ENCODE measurements around the gene TMEM109.

TMEM109 gene

DNA sequence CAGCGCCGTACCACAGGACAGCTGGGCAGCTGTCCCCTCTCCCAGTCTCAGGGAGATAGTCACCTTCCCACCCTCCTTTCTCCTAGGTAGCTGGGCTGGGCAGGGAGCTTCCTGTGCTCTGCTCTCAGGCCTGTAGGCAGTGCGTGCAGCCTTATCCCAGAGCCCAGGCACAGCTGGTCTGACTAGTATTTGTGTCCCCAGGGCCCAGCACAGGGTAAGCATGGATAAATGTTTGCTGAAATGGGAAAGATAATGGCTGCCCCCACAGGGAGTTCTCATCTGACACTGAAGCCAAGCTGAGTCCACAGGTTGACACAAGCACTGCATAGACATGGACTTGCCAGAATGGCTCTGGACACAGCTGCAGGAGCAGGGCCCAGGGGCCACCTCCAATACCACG, 28.3 kb downstream of the TMEM109 start:
- no peak for DNase-seq (ENCODE audit: low spot score)

DNA sequence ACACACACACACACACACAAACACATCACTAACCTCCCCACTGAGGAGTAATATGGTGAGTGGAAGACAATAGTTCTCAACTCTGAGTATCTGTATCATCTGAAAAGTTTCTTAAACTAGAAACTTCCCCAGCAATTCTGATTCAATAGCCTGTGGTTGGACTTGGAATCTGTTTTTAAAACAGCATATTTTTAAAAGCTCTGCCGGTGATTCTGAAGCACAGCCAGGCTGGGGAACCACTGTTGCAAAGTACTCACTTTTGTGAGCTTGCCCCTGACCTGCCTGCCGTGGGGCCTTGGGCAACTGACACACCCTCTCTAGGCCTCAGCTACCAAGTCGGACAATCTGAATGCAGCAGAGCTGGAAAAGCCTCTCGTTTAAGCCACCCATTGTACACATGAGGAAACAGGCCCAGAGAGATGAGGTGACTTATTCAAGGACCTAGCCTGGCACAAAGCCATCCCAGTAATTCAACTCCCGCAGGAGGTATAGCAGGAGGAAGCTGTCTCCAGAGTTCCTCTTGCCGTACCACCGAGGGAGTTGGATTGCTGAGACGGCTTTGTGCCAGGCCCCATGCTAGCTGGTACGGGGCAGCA, 29.1 kb downstream of the TMEM109 start:
- no peak for DNase-seq (ENCODE audit: low spot score)

DNA sequence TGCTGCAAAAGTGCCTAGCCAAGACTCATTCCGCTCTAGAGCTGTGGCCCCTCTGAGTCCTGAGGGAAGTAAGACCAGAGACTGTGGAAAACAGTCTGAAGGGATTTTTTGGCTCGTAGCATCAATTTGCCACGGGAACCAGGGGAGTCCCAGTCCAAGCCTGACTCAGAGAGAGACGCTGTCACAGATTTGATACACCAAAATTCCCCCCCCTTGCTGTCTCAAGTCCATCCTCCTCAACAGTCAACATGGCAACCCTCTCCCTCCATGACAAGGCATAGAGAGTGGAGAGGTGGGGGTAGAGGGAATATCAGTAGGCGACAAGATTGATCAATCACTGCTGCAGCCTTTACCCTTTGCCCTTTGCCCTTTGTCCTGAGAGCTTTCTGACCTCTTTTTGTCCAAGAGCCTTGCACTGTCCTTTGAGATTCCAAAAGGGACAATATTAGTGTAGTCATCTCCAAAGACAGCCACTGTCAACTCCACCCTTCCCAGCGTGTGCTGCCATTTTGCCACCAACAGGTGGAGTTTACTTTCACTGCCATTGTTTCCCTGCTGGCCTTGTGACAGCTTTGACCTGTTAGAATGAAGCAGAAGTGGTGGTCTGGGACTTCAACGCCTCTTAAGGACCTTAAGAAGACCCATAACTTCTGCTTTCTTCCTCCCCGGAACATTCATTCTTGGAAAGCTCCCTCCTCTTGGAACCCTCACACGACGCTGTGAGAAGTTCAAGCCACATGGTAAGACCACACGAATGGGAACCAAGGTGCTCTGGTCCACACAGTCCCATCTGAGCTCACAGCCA, 30.7 kb downstream of the TMEM109 start:
- DNase-seq (ENCODE audit: low spot score): no peak

DNA sequence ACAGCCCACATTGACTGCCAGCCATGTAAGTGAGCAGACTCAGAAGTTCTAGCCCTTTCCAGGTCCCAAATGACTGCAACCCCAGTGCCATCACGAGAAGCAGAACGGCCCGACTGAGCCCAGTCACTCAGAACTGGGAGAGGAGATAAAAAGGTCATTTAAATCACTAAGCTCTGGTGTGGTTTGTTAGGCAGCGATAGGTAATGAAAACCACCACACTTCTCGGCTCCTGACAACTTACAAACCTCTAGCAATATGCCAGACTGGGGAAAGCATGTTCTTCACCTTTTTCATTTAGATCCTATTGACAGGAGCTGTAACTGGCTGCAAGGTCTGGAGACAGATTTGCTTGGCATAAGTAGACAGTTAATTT, 31.3 kb downstream of the TMEM109 start:
- DNase-seq (ENCODE audit: low spot score): no peak

DNA sequence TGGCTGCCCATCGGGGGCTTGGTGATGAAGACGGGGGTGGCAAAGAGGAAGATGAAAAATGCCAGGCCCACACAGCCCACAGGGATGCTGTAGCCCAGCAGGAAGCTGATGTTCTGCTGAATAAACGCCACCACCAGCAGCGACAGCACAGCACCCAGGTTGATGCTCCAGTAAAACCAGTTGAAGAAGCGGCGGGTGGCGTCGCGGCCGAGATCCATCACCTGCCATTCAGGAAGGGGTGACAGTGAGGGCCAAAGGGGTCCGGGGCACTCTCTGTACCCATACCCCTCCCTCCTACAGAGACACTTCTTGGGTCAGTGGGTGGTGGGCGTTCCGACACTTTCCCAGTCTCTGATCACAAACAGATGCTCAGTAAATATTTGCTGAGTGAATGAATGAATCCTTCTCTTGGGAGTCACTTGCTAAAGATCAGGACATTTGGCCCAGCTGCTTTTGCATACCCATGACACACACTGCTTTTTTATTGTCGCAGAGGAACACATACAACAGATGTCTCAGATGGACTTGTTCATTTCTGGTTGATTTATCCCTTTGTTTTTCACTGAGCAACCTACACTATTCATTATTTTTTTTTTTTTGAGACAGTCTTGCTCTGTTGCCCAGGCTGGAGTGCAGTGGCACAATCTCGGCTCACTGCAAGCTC, 32.8 kb downstream of the TMEM109 start:
- DNase-seq (ENCODE audit: low spot score): no peak

DNA sequence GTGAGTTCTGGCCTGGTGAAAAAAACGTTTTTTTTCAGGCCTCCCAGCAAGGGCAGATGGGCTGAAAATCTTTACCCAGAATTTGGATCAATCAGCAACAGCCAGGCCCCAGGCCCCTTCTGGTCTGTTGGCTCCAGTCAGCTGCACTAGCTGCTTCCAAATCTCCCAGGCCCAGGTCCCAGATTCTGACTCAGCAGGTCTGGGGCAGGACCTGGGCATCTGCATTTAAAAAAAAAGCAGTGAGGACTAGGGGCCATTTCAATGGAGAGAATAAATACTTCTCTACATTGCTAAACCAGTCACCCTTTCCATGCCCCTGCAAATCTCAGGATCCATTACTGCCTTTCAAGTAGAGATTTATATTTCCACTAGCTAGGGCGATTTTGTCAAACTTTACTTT, 33.7 kb downstream of the TMEM109 start:
- DNase-seq (ENCODE audit: low spot score): no peak

DNA sequence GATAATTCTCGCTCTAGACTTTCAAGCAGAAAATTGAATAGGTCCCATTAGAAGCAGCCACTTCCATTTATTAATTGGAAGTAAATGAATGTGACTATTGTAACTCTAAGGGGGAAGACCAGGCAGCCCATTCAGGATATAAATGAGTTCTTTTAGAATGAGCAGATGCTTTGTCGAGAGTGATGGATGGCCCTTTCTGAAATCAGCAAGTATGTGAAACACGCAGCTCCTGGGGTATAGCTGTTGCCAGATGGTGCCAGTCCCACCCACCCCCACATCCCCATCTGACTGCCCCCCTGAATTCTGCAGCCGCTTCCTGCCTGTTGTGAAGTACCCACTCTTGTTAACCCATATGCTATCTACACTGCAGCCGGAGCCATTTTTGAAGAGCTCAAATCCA, 34.3 kb downstream of the TMEM109 start:
- DNase-seq (ENCODE audit: low spot score): no peak

DNA sequence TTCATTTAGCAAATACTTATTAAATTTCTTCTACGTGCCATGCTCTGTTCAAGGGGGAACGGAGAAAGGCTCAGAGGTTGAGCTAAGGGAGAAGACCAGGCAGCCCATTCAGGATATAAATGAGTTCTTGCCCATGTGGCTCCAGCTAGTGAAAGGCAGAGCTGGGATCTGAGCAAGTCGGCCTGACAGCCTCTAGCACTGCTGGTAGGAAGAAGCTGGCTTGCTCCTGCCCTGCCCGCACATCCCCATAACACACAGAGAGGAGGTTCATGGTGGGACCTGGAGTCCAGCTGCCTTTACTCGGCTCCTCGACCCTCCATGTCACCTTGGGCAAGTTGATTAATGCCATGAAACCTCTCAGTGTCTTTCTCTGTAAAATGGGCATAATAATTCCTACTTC, 36.1 kb downstream of the TMEM109 start:
- DNase-seq (ENCODE audit: low spot score): no peak

DNA sequence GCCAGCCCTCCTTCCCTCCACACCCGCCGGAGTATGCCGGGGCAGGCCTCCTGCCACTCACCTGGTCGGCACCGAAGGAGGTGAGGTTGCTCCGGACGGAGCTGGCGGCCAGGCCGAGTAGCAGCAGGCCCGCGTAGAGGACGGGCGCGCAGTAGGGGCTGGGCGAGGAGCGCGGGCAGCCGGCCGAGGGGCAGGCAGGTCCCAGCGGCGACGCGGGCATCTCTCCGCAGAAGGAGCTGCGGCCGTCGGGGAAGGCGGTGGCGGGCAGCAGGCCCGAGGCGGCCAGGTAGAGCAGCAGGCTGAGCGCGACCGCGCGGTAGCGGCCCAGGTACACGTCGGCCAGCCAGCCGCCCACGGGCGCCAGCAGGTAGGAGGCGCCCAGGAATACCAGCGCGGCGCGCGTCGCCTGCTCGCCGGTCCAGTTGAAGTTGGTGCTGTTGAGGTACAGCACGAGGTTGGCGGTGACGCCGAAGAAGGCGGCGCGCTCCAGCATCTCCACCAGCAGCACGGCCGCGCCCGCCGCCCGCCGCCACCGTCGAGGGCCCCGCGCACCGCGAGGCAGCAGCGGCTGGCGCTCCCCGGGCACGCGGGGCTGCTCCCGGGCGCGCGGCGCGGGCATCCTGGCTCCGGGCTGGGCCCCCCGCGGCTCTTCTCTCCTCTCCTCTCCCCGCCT, 37.1 kb downstream of the TMEM109 start:
- DNase-seq (ENCODE audit: low spot score): peak; percentile 45

DNA sequence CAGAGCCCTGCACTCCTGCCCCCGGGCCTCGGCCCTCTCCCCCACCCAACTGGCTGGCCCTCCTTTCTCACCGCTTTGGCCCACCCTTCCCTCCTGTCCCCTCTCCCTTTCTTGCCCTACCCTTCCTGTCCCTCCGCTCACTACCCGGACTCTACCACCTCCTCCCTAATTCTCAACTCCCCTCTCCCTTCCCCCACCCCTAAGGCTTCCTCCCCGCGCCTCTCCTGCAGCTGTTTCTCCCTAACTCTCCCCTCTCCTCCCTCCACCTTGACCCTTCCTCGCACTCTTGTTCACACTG, 37.6 kb downstream of the TMEM109 start:
- peak; percentile 36 for DNase-seq (ENCODE audit: low spot score)

DNA sequence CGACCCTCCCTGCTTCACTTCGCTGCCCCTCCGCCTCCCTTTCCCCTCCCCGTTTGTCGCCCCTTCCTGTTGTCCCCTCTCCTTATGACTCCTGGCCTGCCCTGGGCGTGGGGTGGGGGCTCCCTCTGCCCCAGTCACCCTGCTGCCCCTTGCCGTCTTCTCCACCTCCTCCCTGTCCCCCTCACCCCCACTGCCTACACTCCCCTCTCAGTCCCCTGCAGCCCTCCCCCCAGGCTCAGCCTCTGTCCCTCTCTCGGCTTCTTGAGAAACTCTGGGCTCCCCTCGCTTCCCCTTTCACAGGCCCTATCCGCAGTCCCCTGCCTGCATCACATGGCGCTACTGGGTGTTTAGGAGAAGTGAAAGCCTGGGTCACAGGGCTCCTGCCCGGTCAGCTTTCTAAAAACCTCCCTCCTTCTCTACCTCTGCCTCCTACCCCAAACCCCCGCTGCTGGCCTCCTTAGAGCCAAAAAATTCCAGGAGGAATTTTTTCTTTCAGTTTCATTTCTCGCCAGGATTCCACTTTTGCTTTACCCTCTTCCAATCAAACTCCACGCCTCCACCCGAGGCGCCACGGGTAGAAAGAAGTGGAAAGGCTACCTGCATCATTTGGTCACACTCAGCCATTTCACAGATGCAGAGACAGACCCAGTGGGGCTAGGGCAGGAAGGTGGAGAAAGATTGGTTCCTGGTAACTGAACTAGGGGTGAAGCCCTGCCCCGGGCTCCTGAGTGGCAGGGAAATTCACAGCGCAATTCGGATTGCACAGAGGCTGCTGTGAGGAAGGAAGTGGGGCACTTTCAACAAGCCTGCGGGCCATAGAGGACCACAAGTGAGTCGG, 38.2 kb downstream of the TMEM109 start, which contains the start of gene SLC15A3:
SLC15A3 (minus strand) TSS at position 273 of the 838 bp plus-strand sequence. CDS start 625 bp downstream, outside the sequence.
- peak; percentile 61 for DNase-seq (ENCODE audit: low spot score)

DNA sequence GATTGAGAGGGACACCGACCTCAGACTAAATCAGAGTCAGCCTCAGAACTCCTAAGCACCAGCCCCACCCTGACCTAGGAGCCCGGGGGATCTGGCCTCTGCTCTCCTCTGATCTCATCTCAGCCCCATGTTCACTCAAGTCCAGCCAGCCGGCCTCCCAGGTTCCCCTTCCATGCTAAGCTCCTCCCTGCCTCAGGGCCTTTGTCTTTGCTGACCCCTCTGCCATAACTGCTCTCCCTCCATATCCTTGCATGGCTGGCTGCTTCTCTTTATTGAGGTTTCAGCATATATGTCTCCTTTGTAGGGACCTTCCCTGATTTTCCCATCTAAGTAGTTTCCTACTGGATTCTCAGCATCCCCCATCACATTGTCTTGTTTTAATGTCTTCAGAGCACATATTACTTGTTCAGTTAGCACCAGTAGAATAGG, 38.8 kb downstream of the TMEM109 start:
- DNase-seq (ENCODE audit: low spot score): no peak

DNA sequence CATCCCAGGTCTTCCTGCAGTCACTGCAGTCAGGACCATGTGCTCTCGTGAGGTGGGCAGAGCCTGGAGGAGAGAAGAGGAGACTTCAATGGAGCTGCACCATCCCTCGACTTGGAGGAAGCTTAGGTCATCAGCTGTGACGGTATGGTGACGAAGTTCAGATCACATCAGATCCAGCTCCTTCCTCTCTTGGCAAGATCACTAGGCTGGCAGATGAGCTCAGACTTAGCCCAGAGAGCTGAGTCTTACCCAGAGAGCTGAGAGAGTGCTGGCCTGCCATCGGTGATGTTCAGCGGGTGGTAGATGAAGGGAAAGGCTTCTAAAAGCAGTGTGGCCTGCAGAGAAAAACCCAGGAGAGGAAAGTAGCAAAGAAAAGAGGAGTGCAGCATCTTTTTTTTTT, 39.8 kb downstream of the TMEM109 start:
- peak; percentile 87 for DNase-seq (ENCODE audit: low spot score)

DNA sequence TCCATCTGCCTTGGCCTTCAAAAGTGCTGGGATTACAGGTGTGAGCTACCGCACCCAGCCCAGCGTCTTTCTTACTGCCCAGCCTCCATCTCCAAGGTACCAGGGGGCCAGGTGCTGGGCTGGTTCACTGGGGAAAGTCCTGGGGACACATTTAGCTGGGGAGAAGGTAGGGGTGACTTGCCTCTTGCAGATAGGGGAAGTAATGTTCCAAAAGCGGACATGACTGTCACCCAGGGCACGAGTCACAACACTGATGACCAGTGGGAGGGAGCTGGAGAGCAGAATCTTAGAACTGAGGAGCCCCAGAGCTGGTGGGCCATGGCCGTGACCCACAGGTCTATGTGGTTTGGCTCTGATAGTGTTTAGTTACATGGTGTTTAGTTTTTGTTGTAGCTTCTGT, 40.5 kb downstream of the TMEM109 start:
- no peak for DNase-seq (ENCODE audit: low spot score)

DNA sequence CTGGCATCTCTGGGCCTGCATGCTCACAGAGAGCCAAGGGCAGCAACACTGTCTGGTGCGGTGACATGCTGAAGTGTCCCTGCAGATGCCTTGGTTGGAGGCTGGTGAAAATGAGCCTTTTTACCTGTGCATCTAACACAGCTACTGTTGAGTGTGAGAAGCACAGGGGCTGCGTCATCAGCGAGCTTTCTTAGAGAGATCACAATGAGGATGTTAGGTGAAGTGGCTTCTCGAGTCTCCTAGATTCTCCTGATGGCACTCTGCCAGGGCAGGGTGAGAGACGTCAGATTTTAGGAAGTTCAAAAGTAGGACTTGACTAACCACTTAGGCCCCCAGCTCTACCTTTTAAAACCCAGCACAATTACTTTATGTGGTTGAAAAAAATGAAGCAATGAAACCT, 41.6 kb downstream of the TMEM109 start:
- no peak for DNase-seq (ENCODE audit: low spot score)

DNA sequence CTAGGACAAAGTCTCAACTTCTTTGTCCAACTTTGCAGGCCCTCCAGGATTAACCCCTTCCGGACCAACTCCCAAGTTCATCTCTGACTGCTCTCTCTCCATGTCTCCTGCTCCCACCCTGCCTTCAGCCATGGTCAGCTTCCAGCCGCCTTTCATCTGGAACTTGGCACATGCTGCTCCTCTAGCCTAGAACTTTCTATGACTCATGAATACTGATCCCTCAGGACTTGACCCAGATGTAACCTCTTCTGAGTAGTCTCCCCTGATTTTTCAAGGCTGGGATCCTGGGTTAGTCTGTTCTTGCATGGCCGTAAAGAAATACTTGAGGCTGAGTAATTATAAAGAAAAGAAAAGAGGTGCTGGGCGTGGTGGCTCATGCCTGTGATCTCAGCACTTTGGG, 43.2 kb downstream of the TMEM109 start:
- no peak for DNase-seq (ENCODE audit: low spot score)

DNA sequence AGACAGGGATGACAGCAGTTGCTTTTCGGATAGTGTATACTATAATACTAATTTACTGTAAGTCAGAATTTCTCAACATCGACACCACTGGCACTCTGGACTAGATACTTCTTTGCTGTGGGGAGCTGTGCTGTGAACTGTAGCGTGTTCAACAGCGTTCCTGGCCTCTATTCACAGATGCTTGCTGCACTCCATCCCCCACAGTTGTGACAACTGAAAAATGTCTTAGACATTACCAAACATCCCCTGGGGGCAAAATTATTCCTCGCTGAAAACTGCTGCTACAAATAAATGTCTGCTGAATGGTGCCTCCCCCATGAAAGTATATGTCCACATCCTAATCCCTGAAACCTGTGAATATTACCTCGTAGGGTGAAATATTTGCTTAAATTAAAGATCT, 45.5 kb downstream of the TMEM109 start:
- DNase-seq (ENCODE audit: low spot score): no peak

DNA sequence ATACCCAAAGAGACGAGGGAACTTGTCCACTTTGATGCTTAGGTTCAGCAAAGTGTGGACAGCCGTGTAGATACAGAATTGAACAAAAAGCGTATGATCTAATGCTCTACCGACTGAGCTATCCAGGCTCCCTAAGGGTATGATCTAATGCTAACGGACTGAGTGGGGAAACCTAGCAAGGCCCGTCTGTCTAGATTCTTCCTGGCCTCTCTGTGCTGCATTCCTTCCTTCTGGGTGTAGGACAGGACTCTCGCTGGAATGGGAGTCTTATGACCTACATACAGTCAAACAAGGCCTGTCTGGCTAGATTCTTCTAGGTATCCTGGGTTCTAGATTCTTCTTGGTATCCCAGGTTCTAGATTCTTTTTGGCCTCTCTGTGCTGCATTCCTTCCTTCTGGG, 46.4 kb downstream of the TMEM109 start:
- DNase-seq (ENCODE audit: low spot score): no peak

DNA sequence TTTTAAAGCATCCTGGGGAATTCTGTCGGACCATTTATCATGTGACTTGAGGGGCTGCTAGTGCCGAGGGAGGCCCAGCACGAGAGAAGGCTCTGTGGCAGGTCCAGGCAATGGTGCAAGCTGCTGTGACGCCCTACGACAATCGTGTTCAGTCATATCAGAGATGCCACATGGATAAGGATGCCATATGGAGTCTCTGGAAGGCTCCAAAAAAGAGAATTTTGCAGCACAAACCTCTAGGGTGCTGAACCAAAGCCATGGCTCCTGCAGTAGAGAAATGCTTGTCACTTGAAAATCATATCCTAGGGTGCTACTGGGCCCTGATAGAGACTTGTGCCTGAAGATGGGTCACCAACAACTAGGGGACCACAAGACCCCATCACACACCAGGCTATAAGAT, 50.8 kb downstream of the TMEM109 start:
- no peak for DNase-seq (ENCODE audit: low spot score)

DNA sequence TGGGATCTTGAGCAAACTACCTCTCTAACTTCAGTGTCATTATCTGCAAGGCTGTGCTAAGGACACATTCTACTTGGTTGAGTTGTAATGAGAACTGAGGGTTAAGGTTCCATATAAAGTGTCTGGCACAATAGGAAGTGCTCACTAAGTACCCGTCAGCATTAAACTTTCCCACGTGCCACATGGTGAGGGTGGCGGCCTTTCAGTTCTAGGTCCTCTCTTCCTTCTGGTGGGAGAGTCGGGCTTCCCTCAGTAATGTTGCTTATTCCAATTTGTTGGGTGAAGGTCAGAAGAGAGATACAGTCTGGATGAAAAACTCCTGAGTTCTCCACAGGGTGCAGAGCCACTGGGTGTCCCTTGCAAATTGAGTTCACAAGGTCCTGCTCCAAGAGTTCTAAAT, 52.9 kb downstream of the TMEM109 start:
- no peak for DNase-seq (ENCODE audit: low spot score)

DNA sequence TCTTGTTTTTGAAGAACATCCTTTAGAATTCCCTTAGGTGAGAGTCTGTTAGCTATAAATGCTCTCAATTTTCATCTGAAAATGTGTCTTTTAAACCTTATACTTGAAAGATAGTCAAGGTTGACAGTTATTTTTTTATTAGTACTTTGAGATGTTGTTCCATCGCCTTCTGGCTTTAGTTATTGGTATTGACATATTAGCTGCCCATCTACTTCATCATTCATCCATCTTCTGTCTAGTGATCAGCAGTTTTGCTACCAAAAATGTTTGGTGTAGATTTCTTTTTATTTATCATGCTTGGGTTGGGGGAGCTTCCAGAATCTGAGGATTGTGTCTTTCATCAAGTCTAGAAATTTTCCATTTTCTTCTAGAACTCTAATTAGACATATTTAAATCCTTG, 54.3 kb downstream of the TMEM109 start:
- DNase-seq (ENCODE audit: low spot score): no peak

DNA sequence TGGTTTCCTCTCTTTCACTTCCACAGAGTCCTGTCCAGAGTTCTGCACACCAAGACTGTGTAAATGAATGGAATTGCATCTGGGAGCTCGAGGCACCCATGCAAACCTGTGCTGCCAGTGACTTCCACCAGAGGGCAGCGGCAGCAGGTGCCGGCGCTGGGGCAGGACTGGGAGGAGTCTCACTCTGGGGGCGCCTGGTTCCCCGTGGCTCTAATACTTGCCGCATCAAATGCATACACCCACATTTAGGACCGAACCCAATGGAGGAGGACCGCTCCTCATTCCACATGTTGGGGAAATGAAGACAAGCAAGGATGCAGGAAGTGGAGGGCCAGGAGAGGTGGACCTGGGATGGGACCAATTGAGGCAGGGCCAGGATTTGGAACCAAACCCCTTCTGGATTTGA, 56.4 kb downstream of the TMEM109 start:
- peak; percentile 41 for DNase-seq (ENCODE audit: low spot score)
